Thyroid gland (tissue), 4 donors: ENCODE results near the gene LMBR1.

ENCODE experiments used
- POLR2A ChIP-seq, 2 donors: fragments of 450-650 bp; IDR thresholded peaks; one replicate each; pipeline ENCODE4 v1.6.1; 2017; ENCODE audit warnings: antibody characterized with exemption in 2 of 2, mild to moderate bottlenecking in 2 of 2, moderate library complexity in 1 of 2
- TF ChIP-seq, protein P1 (sequence below), 6 experiments: fragments of 200-600 bp in 3 of 6; fragments of 450-650 bp in 3 of 6; sonication (generic) in 3 of 6; IDR thresholded peaks; one replicate each; pipeline ENCODE4 v1.5.1; 2016 to 2019; ENCODE audit warnings: antibody characterized with exemption in 6 of 6, mild to moderate bottlenecking in 2 of 6, inconsistent platforms in 1 of 6, moderate library complexity in 1 of 6

DNA sequence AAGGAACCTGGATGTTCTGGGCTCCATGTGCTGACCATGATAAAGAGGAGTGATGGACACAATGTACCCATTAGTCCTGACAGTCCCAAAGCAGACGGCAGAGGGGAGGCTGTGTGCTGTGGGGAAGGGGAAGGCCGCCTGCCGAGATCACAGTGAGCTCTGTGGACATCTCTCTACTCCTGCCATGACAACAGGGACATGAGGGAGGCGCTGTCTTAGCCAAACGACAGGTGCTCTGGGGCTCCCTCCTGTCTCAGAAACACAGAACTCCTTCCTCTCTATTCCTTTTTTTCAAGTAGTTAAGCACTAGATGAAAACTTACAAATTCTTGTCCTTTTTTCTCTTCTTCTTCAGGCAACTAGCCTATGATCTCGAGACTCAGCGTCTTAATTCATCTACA lies 139.4 kb downstream of the LMBR1 start:
- TF ChIP-seq, protein P1, sequence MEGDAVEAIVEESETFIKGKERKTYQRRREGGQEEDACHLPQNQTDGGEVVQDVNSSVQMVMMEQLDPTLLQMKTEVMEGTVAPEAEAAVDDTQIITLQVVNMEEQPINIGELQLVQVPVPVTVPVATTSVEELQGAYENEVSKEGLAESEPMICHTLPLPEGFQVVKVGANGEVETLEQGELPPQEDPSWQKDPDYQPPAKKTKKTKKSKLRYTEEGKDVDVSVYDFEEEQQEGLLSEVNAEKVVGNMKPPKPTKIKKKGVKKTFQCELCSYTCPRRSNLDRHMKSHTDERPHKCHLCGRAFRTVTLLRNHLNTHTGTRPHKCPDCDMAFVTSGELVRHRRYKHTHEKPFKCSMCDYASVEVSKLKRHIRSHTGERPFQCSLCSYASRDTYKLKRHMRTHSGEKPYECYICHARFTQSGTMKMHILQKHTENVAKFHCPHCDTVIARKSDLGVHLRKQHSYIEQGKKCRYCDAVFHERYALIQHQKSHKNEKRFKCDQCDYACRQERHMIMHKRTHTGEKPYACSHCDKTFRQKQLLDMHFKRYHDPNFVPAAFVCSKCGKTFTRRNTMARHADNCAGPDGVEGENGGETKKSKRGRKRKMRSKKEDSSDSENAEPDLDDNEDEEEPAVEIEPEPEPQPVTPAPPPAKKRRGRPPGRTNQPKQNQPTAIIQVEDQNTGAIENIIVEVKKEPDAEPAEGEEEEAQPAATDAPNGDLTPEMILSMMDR (IDR thresholded peaks at IDR 0.05), result no peak
- no peak for TF ChIP-seq POLR2A (IDR thresholded peaks at IDR 0.05)
